Smooth muscle cell (in vitro differentiated cells): ENCODE results near the gene PURA. TPM values are rescaled to one million over a fixed set of nuclear protein-coding genes. Genes with fewer than 3 reads are reported as not detected.

ENCODE experiments used
- DNase-seq: peaks from one replicate; lab custom pipeline; 2025; ENCODE audit not compliant: unreplicated experiment; lab: John Stamatoyannopoulos, UW
- H2AFZ ChIP-seq: fragments of 200-600 bp; sonication (generic); 2 replicates; pipeline ENCODE4 v1.6.0; 2016; ENCODE audit warnings: antibody characterized with exemption, low read depth, mild to moderate bottlenecking
- H3F3A ChIP-seq: fragments of 200-600 bp; sonication (generic); 2 replicates; pipeline ENCODE4 v1.6.0; 2017; ENCODE audit warnings: antibody characterized with exemption, low read depth
- H3K27ac ChIP-seq: fragments of 200-600 bp; sonication (generic); 2 replicates; pipeline ENCODE4 v1.5.1; 2016; ENCODE audit warnings: low read depth, mild to moderate bottlenecking
- H3K27me3 ChIP-seq: fragments of 200-600 bp; sonication (generic); 2 replicates; pipeline ENCODE4 v1.6.1; 2016; ENCODE audit warnings: low read depth, mild to moderate bottlenecking
- H3K36me3 ChIP-seq: fragments of 200-600 bp; sonication (generic); 2 replicates; pipeline ENCODE4 v1.5.1; 2016; ENCODE audit warnings: low read depth
- H3K4me1 ChIP-seq: fragments of 200-600 bp; sonication (generic); 2 replicates; pipeline ENCODE4 v1.5.1; 2016; ENCODE audit warnings: low read depth
- H3K4me2 ChIP-seq: fragments of 200-600 bp; sonication (generic); 2 replicates; pipeline ENCODE4 v1.6.0; 2016; ENCODE audit warnings: mild to moderate bottlenecking
- H3K4me3 ChIP-seq: fragments of 200-600 bp; sonication (generic); 2 replicates; pipeline ENCODE4 v1.5.1; 2016; ENCODE audit warnings: mild to moderate bottlenecking
- H3K79me2 ChIP-seq: fragments of 200-600 bp; sonication (generic); 2 replicates; pipeline ENCODE4 v1.6.0; 2016; ENCODE audit warnings: low read depth, mild to moderate bottlenecking
- H3K9ac ChIP-seq: fragments of 200-600 bp; sonication (generic); 2 replicates; pipeline ENCODE4 v1.6.0; 2016; ENCODE audit warnings: low read depth
- H3K9me3 ChIP-seq: fragments of 200-600 bp; sonication (generic); replicated peaks from 2 replicates; pipeline ENCODE4 v1.5.1; 2016; ENCODE audit warnings: low read depth
- H4K20me1 ChIP-seq: fragments of 200-600 bp; sonication (generic); 2 replicates; pipeline ENCODE4 v1.6.0; 2016; ENCODE audit warnings: low read depth
- CTCF ChIP-seq: fragments of 200-600 bp; sonication (generic); IDR thresholded peaks from 2 replicates; pipeline ENCODE4 v1.5.1; 2017; ENCODE audit warnings: borderline replicate concordance, mild to moderate bottlenecking, antibody characterized with exemption; ENCODE audit not compliant: insufficient read depth, poor library complexity, severe bottlenecking
- WGBS: methylation state at CpG from one replicate; pipeline ENCODE4 v1.1.7; 2016; ENCODE audit warnings: low lambda C conversion rate; 5-methylcytosine and 5-hydroxymethylcytosine counted together
- polyA plus RNA-seq: library from polyadenylated mRNA; unstranded; fragments of >200 nt; fragmentation: Nextera tagmentation; extraction: Ambion mirVana; gene quantifications from 2 replicates; pipeline ENCODE4 v1.2.1, GENCODE V29; 2016
- total RNA-seq: library from RNA; depleted of rRNA; stranded (reverse); fragments of >200 nt; gene quantifications from 2 replicates; pipeline ENCODE4 v1.2.3, GENCODE V29; 2014

PURA gene
- total and polyA plus RNA-seq, 2 experiments from 2014 or later = 5.2 to 9.4 TPM

- H3F3A ChIP-seq = no peaks in the 10 kb centered on the region
- H3K9ac ChIP-seq = no peak overlapping the region
- no peak overlapping the region for H2AFZ ChIP-seq
- H4K20me1 ChIP-seq = peaks cover 60% of the 10 kb centered on the region
- H3K9me3 ChIP-seq = no peaks in the 10 kb centered on the region
- H3K27ac ChIP-seq = no peak overlapping the region
- TF ChIP-seq CTCF = no peak
- H3K4me1 ChIP-seq = no peaks in the 10 kb centered on the region
- H3K27me3 ChIP-seq = no peaks in the 10 kb centered on the region
- H3K79me2 ChIP-seq = no peaks in the 10 kb centered on the region
- H3K4me2 ChIP-seq = no peak overlapping the region
- no peaks in the 10 kb centered on the region for H3K36me3 ChIP-seq
- DNase-seq = no peak
- no peak overlapping the region for H3K4me3 ChIP-seq
- 88% methylated on average over 2 of the region's 2 CpGs for WGBS
Observed at GRCh38 chr5:140134277-140134935, 20.5 kb downstream of the PURA start.

DNA sequence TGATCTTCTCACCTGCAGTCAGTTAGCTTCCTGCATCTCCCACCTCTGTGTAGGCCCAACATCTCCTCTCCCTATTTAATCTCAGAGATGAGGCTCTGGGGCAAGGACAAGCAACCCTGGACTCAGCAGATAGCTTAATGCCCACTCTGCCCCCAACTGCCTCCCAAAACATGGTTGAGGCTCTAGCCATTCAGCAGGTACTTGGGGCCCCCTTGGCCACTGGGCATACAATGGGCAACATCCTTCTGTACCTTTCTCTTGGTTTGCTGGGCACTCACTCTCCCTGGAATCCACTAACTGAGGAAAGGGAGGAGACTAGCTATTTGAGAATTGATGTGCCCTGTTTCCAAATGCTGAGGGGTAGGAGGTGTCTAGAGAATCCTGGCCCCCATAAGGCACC lies 21.2 kb downstream of the PURA start:
- Histone ChIP-seq H3K4me2 (no peak overlapping the region), H3K27me3 (no peaks in the 10 kb centered on the region), H2AFZ (no peak overlapping the region), H3K4me1 (no peaks in the 10 kb centered on the region), H3F3A (no peaks in the 10 kb centered on the region), H4K20me1 (peaks cover 60% of the 10 kb centered on the region), H3K36me3 (no peaks in the 10 kb centered on the region), H3K4me3 (no peak overlapping the region), H3K79me2 (no peaks in the 10 kb centered on the region), H3K9me3 (no peaks in the 10 kb centered on the region), H3K27ac (no peak overlapping the region), H3K9ac (no peak overlapping the region)
- no peak for DNase-seq
- TF ChIP-seq CTCF = no peak

DNA sequence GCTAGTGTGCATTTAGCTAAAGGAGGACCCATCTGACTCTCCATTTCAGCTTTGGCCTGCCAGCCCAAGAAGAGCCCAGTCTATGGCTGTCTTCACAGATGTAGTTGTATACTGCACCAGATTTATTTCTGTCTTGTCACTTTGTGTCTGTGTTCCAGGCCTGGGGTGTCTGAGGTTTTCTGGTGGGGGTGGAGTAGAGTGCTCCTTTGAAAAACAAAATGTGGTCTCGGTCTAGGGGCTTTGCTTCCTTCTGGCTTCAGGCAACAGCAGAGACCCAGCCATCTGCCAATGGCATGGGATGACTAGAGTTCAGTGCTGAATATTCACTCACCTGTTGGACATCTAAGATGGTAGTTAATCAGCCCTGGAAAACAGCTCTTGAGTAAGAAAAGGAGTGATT lies 22.7 kb downstream of the PURA start:
- H3K4me1 ChIP-seq = no peaks in the 10 kb centered on the region
- no peak overlapping the region for H2AFZ ChIP-seq
- H4K20me1 ChIP-seq = peaks cover 73% of the 10 kb centered on the region
- no peaks in the 10 kb centered on the region for H3K9me3 ChIP-seq
- no peak overlapping the region for H3K4me2 ChIP-seq
- 79% methylated on average over 1 of the region's 1 CpG for WGBS
- H3K27me3 ChIP-seq = no peaks in the 10 kb centered on the region
- no peaks in the 10 kb centered on the region for H3F3A ChIP-seq
- H3K9ac ChIP-seq = no peak overlapping the region
- no peak for DNase-seq
- H3K27ac ChIP-seq = no peak overlapping the region
- no peaks in the 10 kb centered on the region for H3K36me3 ChIP-seq
- no peak for TF ChIP-seq CTCF
- no peak overlapping the region for H3K4me3 ChIP-seq
- H3K79me2 ChIP-seq = no peaks in the 10 kb centered on the region

DNA sequence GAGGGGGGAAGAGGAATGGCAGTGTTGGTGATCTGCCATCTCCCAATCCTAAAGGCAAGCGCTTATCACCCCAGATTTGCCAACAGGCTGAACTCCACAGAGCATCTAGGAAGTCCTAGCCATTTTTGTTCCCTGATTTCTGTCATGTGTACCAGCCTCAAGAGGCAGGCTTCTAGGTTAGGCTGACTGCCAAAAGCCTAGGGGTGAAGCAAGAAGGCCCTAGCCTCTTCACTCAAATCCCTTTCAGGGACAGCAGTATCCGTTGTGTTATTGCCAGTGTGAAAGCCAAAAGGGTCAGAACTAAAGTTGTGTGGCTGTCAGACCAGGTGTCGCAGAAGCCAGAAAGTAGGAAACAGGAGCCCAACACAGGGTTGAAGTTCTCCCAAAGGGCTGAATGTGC lies 26.5 kb downstream of the PURA start:
- H3K79me2 ChIP-seq = no peaks in the 10 kb centered on the region
- H3K4me1 ChIP-seq = no peaks in the 10 kb centered on the region
- H3K4me3 ChIP-seq = no peak overlapping the region
- no peak for TF ChIP-seq CTCF
- H3K36me3 ChIP-seq = no peaks in the 10 kb centered on the region
- 96% methylated on average over 3 of the region's 3 CpGs for WGBS
- no peak for DNase-seq
- H3K9ac ChIP-seq = no peak overlapping the region
- H4K20me1 ChIP-seq = peaks cover 81% of the 10 kb centered on the region
- H3K9me3 ChIP-seq = no peaks in the 10 kb centered on the region
- no peak overlapping the region for H3K4me2 ChIP-seq
- peaks cover 5% of the 10 kb centered on the region for H3K27me3 ChIP-seq
- H3K27ac ChIP-seq = no peak overlapping the region
- H3F3A ChIP-seq = no peaks in the 10 kb centered on the region
- H2AFZ ChIP-seq = no peak overlapping the region
